Esophagus muscularis mucosa (tissue), 4 donors: ENCODE data around the gene COX7A2. TPM values are rescaled to one million over a fixed set of nuclear protein-coding genes. Genes with fewer than 3 reads are reported as not detected.

Experiments used
- DNase-seq: peaks from one replicate; pipeline ENCODE4 v3.0.0-alpha.2; 2017; ENCODE audit errors: extremely low spot score
- H3K27ac ChIP-seq, 4 donors: fragments of 200-600 bp; sonication (generic); replicated peaks in 1 of 4; 1 replicate in 3 of 4; 2 replicates in 1 of 4; pipeline ENCODE4 v1.5.1; 2016 to 2019; ENCODE audit warnings: mild to moderate bottlenecking in 1 of 4
- H3K27me3 ChIP-seq, 4 donors: fragments of 200-600 bp; sonication (generic); one replicate each; pipeline versions ENCODE4 v1.5.1 to v1.6.0; 2016 to 2019
- H3K36me3 ChIP-seq, 4 donors: fragments of 200-600 bp; sonication (generic); one replicate each; pipeline ENCODE4 v1.5.1; 2016 to 2019
- H3K4me1 ChIP-seq, 4 donors: fragments of 200-600 bp; sonication (generic); one replicate each; pipeline ENCODE4 v1.5.1; 2016 to 2019
- H3K4me3 ChIP-seq, 4 donors: fragments of 200-600 bp; sonication (generic); 1 replicate in 2 of 4; 2 replicates in 2 of 4; pipeline ENCODE4 v1.5.1; 2016 to 2019; ENCODE audit warnings: mild to moderate bottlenecking in 4 of 4, moderate library complexity in 1 of 4
- H3K9me3 ChIP-seq, 4 donors: fragments of 200-600 bp; sonication (generic); 1 replicate in 3 of 4; 2 replicates in 1 of 4; pipeline ENCODE4 v1.5.1; 2016 to 2019
- EP300 ChIP-seq: sonication (generic); formaldehyde crosslinking; IDR thresholded peaks from one replicate; pipeline ENCODE4 v1.6.1; 2017; ENCODE audit warnings: antibody characterized with exemption
- POLR2A ChIP-seq: fragments of 450-650 bp; IDR thresholded peaks from one replicate; pipeline ENCODE4 v1.6.1; 2017; ENCODE audit warnings: antibody characterized with exemption, moderate library complexity, mild to moderate bottlenecking, low read depth
- POLR2AphosphoS5 ChIP-seq, 2 donors: sonication (generic); formaldehyde crosslinking; IDR thresholded peaks; one replicate each; pipeline ENCODE4 v1.6.1; 2017; ENCODE audit warnings: antibody characterized with exemption in 2 of 2
- WGBS: methylation state at CpG from one replicate; pipeline ENCODE4 v1.1.5; 2018; 5-methylcytosine and 5-hydroxymethylcytosine counted together
- intact Hi-C: fragments of 100-400 bp; cut with DNase I; formaldehyde crosslinking; loops from one replicate; pipeline ENCODE4 v1.15.1; 2023
- total RNA-seq, 4 donors: library from RNA; depleted of rRNA; stranded (reverse); fragments of >200 nt; gene quantifications; one replicate each; pipeline versions ENCODE4 v1.1.0 to v1.2.1, GENCODE V29; 2016
- TF ChIP-seq, protein P1 (sequence below), 3 experiments: fragments of 200-600 bp in 2 of 3; fragments of 450-650 bp in 1 of 3; sonication (generic) in 2 of 3; IDR thresholded peaks; one replicate each; pipeline ENCODE4 v1.5.1; 2017 to 2019; ENCODE audit warnings: antibody characterized with exemption in 3 of 3, mild to moderate bottlenecking in 2 of 3, moderate library complexity in 1 of 3

COX7A2 gene
- total RNA-seq, 4 donors from 2014 or later = 126 to 480 (median 300) TPM

DNA sequence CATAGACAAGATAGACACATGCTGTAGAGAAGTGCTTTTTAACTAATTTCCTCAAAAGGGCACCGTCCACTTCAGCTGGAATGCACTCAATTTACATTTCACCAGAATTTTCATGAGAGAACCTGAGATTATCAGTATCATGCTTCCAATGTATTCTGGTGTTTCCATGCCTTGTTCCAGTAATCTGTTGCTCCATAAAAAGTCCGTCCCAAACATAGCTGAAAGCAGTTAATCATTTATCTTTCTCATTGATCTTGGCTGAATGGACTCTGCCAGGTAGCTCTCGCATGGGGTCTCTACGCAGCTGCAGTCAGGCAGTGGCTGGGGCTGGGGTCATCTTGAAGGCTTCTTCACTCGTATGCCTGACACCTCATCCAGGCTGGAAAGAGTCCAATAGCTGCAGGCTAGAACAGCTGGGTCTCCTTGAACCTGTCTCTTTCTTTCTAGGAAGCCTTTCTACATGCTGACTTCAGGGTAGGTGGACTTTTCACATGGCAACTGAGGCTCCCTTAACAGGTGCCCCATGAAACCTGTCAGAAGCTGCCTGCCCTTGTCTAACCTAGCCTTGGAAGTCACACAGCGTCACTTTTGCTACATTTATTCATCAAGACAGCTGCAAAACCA is 19.2 kb downstream of the COX7A2 start:
- TF ChIP-seq, protein P1, sequence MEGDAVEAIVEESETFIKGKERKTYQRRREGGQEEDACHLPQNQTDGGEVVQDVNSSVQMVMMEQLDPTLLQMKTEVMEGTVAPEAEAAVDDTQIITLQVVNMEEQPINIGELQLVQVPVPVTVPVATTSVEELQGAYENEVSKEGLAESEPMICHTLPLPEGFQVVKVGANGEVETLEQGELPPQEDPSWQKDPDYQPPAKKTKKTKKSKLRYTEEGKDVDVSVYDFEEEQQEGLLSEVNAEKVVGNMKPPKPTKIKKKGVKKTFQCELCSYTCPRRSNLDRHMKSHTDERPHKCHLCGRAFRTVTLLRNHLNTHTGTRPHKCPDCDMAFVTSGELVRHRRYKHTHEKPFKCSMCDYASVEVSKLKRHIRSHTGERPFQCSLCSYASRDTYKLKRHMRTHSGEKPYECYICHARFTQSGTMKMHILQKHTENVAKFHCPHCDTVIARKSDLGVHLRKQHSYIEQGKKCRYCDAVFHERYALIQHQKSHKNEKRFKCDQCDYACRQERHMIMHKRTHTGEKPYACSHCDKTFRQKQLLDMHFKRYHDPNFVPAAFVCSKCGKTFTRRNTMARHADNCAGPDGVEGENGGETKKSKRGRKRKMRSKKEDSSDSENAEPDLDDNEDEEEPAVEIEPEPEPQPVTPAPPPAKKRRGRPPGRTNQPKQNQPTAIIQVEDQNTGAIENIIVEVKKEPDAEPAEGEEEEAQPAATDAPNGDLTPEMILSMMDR (IDR thresholded peaks at IDR 0.05) = no peak
- TF ChIP-seq POLR2A (no peak), EP300 (no peak), POLR2AphosphoS5 (IDR thresholded peaks at IDR 0.05) (no peak)
- intact Hi-C loops = no loop called here
- DNase-seq = no peak
- peaks cover 0 to 4% (median 0%) of the 10 kb centered on the region in 4 donors for H3K4me1 ChIP-seq
- no peaks in the 10 kb centered on the region for H3K36me3 ChIP-seq
- H3K27ac ChIP-seq = no peak overlapping the region
- 75% methylated on average over 6 of the region's 6 CpGs for WGBS
- H3K4me3 ChIP-seq = no peak overlapping the region
- H3K27me3 ChIP-seq = no peaks in the 10 kb centered on the region
- no peaks in the 10 kb centered on the region for H3K9me3 ChIP-seq

DNA sequence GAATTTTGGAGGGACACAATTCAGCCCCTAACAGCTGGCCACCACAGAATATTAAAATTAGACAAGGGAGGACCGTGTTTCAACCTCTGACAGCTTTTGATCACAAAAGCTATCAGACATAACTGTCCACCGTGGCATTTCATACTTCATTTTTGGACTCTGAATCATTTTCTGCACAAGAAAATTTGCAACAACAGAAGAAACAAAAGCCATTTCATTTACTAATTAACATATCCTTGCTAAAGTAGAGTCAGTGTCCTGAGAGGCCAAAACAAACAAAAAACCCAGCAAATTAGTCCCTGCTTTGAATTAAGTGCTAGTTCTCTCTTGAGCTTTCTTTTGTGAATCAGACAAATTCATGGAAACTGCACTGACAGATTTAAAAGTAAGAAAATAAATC is 20.2 kb downstream of the COX7A2 start:
- Histone ChIP-seq H3K4me1 (peaks cover 0 to 4% (median 0%) of the 10 kb centered on the region in 4 donors), H3K36me3 (no peaks in the 10 kb centered on the region), H3K4me3 (no peak overlapping the region), H3K9me3 (no peaks in the 10 kb centered on the region), H3K27me3 (no peaks in the 10 kb centered on the region), H3K27ac (no peak overlapping the region)
- intact Hi-C loops = no loop called here
- WGBS = 77% methylated on average over 2 of the region's 2 CpGs
- no peak for DNase-seq
- TF ChIP-seq EP300 = no peak
- TF ChIP-seq, protein P1 (IDR thresholded peaks at IDR 0.05) = no peak
- TF ChIP-seq POLR2AphosphoS5 (IDR thresholded peaks at IDR 0.05) = no peak
- no peak for TF ChIP-seq POLR2A

DNA sequence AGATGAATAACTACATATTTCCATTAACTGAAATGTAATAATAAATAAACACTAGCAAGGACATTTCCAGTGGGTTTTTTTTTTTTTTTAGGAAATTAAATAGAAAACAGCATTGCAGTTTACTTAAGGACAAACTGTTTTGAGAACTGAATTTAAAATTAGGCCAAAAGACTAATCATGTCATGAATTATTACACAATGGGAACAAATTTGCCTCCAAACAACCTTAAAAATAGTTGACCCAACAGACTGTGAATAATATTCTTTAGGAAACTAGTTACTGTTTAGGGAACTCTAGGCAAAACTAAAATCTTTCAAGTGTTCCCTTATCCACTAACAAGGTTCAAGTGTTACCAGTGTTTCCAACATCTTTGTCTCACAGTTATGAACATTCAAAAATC is 21.3 kb downstream of the COX7A2 start:
- DNase-seq = no peak
- H3K36me3 ChIP-seq = no peaks in the 10 kb centered on the region
- H3K27me3 ChIP-seq = no peaks in the 10 kb centered on the region
- H3K9me3 ChIP-seq = no peaks in the 10 kb centered on the region
- no peak overlapping the region for H3K4me3 ChIP-seq
- peaks cover 1 to 11% (median 8%) of the 10 kb centered on the region in 4 donors for H3K4me1 ChIP-seq
- no peak overlapping the region for H3K27ac ChIP-seq
- TF ChIP-seq POLR2A (no peak), POLR2AphosphoS5 (IDR thresholded peaks at IDR 0.05) (no peak), EP300 (no peak)
- TF ChIP-seq, protein P1 (IDR thresholded peaks at IDR 0.05) = no peak
- intact Hi-C loops = no loop called here

DNA sequence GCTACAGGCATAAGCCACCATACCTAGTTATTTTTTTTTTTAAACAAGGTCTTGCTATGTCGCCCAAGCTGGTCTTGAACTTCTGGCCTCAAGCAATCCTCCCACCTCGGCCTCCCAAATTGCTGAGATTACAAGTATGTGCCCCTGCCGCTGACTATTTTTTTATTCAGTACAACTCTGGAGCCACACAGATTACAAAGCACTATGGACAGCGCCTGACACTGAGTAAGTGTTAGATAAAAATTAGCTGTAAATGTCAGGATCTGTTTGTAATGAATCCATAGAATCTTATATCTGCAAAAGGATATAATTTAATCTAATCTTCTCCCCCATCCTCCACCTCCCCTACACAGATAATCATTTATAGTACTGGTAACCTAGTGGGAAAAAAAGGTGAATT is 22.5 kb downstream of the COX7A2 start:
- intact Hi-C loops = no loop called here
- no peaks in the 10 kb centered on the region for H3K9me3 ChIP-seq
- H3K4me1 ChIP-seq = peaks cover 7 to 16% (median 13%) of the 10 kb centered on the region in 4 donors
- H3K27ac ChIP-seq = no peak overlapping the region
- WGBS = 87% methylated on average over 4 of the region's 4 CpGs
- no peaks in the 10 kb centered on the region for H3K27me3 ChIP-seq
- no peak overlapping the region for H3K4me3 ChIP-seq
- no peaks in the 10 kb centered on the region for H3K36me3 ChIP-seq
- TF ChIP-seq, protein P1 (IDR thresholded peaks at IDR 0.05) = no peak
- no peak for TF ChIP-seq EP300
- TF ChIP-seq POLR2AphosphoS5 (IDR thresholded peaks at IDR 0.05) = no peak
- no peak for TF ChIP-seq POLR2A
- no peak for DNase-seq

GRCh38 chr6:75220357-75220756 is 23.2 kb downstream of the COX7A2 start:
- Histone ChIP-seq H3K9me3 (no peaks in the 10 kb centered on the region), H3K27me3 (no peaks in the 10 kb centered on the region), H3K36me3 (no peaks in the 10 kb centered on the region), H3K4me1 (peaks cover 7 to 16% (median 13%) of the 10 kb centered on the region in 4 donors), H3K27ac (no peak overlapping the region), H3K4me3 (no peak overlapping the region)
- no peak for DNase-seq
- 64% methylated on average over 1 of the region's 1 CpG for WGBS
- TF ChIP-seq POLR2AphosphoS5 (IDR thresholded peaks at IDR 0.05) (no peak), POLR2A (no peak), EP300 (no peak)
- TF ChIP-seq, protein P1 (IDR thresholded peaks at IDR 0.05) = no peak
- intact Hi-C loops = no loop called here
